Muscle of leg (tissue), 11 donors: ENCODE results near the gene FBXW4. TPM values are rescaled to one million over a fixed set of nuclear protein-coding genes. Genes with fewer than 3 reads are reported as not detected.

Source experiments
- DNase-seq: peaks from one replicate; pipeline ENCODE4 v3.0.0; 2013
- H3K27ac ChIP-seq: one replicate; pipeline ENCODE4 v1.5.1; 2013; ENCODE audit warnings: mild to moderate bottlenecking, low read length, control low read depth
- H3K27me3 ChIP-seq: one replicate; pipeline ENCODE4 v1.6.1; 2013; ENCODE audit warnings: low read length; ENCODE audit not compliant: control insufficient read depth, insufficient read depth
- H3K36me3 ChIP-seq: one replicate; pipeline ENCODE4 v1.6.1; 2013; ENCODE audit warnings: low read length; ENCODE audit not compliant: control insufficient read depth, insufficient read depth
- H3K4me1 ChIP-seq: one replicate; pipeline ENCODE4 v1.6.1; 2013; ENCODE audit warnings: low read length; ENCODE audit not compliant: control insufficient read depth, insufficient read depth
- H3K4me3 ChIP-seq: one replicate; pipeline ENCODE4 v1.5.1; 2013; ENCODE audit warnings: low read length, control low read depth
- H3K9me3 ChIP-seq: replicated peaks from 2 replicates; pipeline ENCODE4 v1.6.1; 2013; ENCODE audit warnings: low read depth, low read length; ENCODE audit not compliant: control insufficient read depth
- WGBS: methylation state at CpG from one replicate; pipeline ENCODE4 v1.1.5; 2013; ENCODE audit warnings: missing lambda C conversion rate; ENCODE audit not compliant: insufficient coverage; 5-methylcytosine and 5-hydroxymethylcytosine counted together
- polyA plus RNA-seq, 8 donors: library from polyadenylated mRNA; unstranded; fragments of 120-200 nt; gene quantifications; one replicate each; pipeline versions ENCODE4 v1.2.1 to v1.2.3, GENCODE V29; 2013; ENCODE audit warnings: inconsistent platforms in 1 of 8, low replicate concordance in 1 of 8; ENCODE audit not compliant: insufficient read length in 8 of 8, insufficient read depth in 1 of 8
- total RNA-seq: library from RNA; stranded (reverse); fragments of 120-200 nt; gene quantifications from one replicate; pipeline ENCODE4 v1.2.4, GENCODE V29; 2013

The FBXW4 gene
- total and polyA plus RNA-seq, 9 donors: 38.0 to 51.5 (median 44.1) TPM

DNA sequence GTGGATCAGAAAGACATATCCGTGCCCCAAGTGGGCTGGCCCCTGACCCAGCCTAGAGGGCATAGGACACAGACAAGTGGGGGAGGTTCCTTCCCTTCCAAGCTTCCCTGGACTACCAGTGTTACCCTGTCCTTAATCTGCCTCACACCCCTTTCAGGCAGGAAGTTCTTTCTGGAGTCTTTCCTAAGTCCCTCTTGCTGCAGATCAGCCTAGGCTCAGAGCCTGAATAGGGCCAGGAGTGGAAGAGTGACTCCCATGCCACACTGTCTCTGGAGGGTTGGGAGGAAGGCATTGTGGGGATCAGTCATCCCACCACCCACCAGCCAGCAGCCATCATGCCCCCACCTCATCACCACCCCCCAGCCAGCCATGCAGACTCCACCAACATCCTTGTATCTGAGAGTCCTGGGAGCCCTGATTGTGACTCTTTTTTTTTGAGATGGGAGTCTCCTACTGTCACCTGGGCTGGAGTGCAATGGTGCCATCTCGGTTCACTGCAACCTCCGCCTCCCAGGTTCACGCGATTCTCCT is 129.5 kb downstream of the FBXW4 start:
- 83% methylated on average over 4 of the region's 5 CpGs for WGBS
- Histone ChIP-seq H3K36me3 (no peaks in the 10 kb centered on the region), H3K27ac (no peak overlapping the region), H3K4me3 (no peak overlapping the region), H3K27me3 (peaks cover 61% of the 10 kb centered on the region), H3K4me1 (peaks cover 17% of the 10 kb centered on the region), H3K9me3 (no peaks in the 10 kb centered on the region)
- DNase-seq: no peak

DNA sequence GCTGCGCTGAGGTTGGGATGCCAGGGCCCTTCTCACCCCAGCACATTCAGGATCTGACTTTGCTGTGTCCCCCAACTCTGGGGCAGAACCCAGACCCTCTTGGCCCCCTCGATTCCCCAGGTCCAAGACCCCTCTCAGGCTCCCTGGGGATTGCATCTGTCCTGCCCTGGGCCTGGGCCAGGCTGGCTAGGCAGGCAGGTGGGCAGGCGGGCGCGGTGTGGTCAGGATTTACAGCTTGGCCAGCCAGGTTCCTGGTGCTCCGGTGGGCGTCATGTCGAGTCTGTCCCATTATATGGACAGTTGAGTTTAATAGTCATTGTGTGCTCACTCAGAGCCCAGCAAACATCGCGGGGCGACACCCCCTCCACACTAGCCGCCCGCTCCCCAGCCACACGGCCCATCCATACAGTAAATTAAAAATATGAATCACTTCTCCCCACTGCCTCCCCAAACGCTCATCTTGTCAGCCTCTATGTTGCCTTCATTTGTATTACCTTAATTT is 130.4 kb downstream of the FBXW4 start:
- no peaks in the 10 kb centered on the region for H3K9me3 ChIP-seq
- DNase-seq: no peak
- 90% methylated on average over 2 of the region's 15 CpGs for WGBS
- peaks cover 10% of the 10 kb centered on the region for H3K4me1 ChIP-seq
- no peaks in the 10 kb centered on the region for H3K36me3 ChIP-seq
- no peak overlapping the region for H3K4me3 ChIP-seq
- no peak overlapping the region for H3K27ac ChIP-seq
- peaks cover 62% of the 10 kb centered on the region for H3K27me3 ChIP-seq

DNA sequence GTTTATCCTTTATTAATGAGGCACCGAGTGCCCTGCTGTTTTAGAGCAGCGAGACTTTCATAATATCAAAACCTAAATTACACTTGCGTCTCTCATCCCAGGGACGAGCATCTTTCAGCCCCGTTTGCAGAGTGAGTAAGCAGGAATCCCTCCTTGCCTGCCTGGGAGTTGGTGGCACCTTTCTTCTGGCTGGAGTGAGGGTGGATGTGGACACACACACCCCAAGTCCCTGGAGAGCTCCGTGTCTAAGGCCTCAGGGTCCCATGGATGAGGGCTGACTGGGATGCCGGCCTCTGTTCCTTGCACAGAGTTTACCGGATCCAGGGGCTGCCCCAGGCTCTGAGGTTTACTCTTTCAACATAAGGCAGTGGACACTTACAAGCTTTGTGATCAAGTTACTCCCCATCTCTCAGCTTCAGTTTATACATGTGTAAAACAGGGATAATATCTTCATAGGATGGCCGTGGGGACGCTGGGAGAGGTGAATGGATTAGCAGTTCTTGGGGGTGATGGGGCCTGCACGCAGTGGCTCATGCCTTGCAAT is 131.4 kb downstream of the FBXW4 start:
- no peaks in the 10 kb centered on the region for H3K36me3 ChIP-seq
- peaks cover 7% of the 10 kb centered on the region for H3K4me1 ChIP-seq
- no peak overlapping the region for H3K27ac ChIP-seq
- no peak for DNase-seq
- H3K27me3 ChIP-seq: peaks cover 52% of the 10 kb centered on the region
- 37% methylated on average over 2 of the region's 11 CpGs for WGBS
- no peak overlapping the region for H3K4me3 ChIP-seq
- H3K9me3 ChIP-seq: no peaks in the 10 kb centered on the region

DNA sequence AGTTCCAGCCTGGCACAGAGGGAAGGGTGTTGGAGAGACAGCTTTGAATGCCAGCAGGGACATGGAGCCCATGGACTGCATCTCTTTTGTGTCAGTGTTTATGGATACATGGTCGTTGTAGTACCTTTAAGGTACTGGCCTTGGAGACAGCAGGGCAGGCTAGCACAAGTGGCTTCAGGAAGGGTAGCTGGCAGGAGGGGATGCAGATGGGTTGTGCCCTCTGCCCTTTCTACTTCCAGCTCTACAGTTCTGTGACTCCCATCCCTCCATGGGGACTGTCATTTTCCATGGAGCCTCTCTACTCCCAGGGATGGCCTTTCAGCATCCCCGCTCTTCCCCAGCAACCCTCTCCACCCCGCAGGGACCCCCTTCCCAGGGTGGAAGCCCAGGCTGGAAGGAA is 132.0 kb downstream of the FBXW4 start:
- no peak for DNase-seq
- Histone ChIP-seq H3K9me3 (no peaks in the 10 kb centered on the region), H3K27ac (no peak overlapping the region), H3K27me3 (peaks cover 46% of the 10 kb centered on the region), H3K4me3 (no peak overlapping the region), H3K36me3 (no peaks in the 10 kb centered on the region), H3K4me1 (peaks cover 7% of the 10 kb centered on the region)
- no CpG with 5 or more reads among the region's 3 CpGs for WGBS

DNA sequence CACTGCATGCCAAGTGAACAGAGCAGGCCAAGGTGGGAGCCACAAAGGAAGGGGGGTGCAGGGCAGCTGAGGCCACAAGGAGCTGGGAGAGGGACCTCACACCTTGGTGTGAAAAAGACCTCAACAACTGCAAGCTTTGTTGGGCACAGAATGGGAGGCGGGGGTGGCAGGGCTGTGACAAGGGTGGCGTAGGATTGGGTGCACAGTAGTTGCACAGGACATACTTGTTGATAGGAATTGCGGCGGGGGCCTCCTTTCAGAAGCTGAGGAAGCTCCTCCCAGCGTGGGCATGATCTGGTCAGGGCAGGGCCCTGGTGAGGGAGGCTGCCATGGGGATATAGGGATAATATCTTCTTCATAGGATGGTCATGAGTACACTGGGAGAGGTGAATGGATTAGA is 132.7 kb downstream of the FBXW4 start:
- no peak overlapping the region for H3K4me3 ChIP-seq
- H3K36me3 ChIP-seq: no peaks in the 10 kb centered on the region
- no peaks in the 10 kb centered on the region for H3K9me3 ChIP-seq
- no peak for DNase-seq
- H3K27me3 ChIP-seq: peaks cover 39% of the 10 kb centered on the region
- peaks cover 7% of the 10 kb centered on the region for H3K4me1 ChIP-seq
- 88% methylated on average over 5 of the region's 5 CpGs for WGBS
- no peak overlapping the region for H3K27ac ChIP-seq

DNA sequence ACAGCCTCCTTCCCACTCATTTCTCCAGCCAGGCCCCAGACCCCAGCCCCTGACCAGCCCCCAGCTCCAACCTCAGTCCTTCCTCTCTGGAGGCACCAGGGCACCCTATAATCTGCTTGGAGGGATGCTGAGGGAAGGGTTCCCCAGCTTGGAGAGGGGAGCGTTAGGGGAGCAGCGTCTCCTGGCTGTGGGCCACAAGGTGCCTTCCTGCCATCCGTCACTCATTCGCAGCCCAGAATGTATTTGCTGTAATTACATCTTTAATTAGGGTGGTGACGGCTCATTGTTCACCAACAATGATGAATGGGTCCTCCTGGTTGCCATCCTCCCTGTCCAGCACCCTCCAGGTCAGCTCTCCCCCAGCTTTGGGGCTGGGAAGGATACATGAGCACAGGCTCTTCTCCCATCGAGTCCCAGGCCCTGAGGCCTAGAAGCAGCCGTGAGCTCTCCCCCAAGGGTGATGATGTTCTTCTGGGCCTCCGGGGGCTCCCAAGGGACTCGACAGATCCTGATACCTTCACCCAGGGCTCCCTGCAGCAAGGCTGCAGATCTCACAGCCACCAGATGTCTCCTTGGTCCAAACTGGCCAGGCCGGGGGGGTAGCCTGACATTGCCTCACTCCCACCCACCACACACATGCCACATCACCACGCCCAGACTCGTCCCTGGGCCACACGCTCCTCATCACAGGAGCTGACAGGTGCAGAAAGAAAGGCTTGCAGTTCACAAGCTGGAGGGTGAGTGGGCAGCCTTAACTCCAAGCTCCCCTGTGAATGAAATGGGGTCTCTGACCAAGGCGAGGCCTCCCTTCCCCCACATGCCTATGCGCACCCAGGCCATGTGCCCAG is 133.7 kb downstream of the FBXW4 start:
- 75% methylated on average over 6 of the region's 15 CpGs for WGBS
- Histone ChIP-seq H3K27ac (no peak overlapping the region), H3K27me3 (peaks cover 30% of the 10 kb centered on the region), H3K9me3 (no peaks in the 10 kb centered on the region), H3K4me1 (peaks cover 1% of the 10 kb centered on the region), H3K4me3 (no peak overlapping the region), H3K36me3 (no peaks in the 10 kb centered on the region)
- no peak for DNase-seq

Other genes starting within 250 kb of the FBXW4 start
- 11.3 TPM for gene POLL, start 106.9 kb downstream of the FBXW4 start, total RNA-seq
- 10 to 100 TPM; 21.7 to 32.3 (median 22.9) TPM for gene POLL, start 106.9 kb downstream of the FBXW4 start, polyA plus RNA-seq
- gene DPCD, start 106.8 kb downstream of the FBXW4 start, total RNA-seq: 23.8 TPM
- gene DPCD, start 106.8 kb downstream of the FBXW4 start, polyA plus RNA-seq: 10 to 100 TPM; 15.4 to 20.4 (median 17.7) TPM
- gene FGF8, start 80.9 kb upstream of the FBXW4 start, total RNA-seq: 0.53 TPM
- gene FGF8, start 80.9 kb upstream of the FBXW4 start, polyA plus RNA-seq: 1 to 10 TPM in 3 of 8 donors, under 1 TPM in 4, not detected in 1; 0.18 to 1.9 (median 0.45) TPM
- 72.7 TPM for gene NPM3, start 88.3 kb upstream of the FBXW4 start, total RNA-seq
- 10 to 100 TPM; 54.1 to 80.9 (median 73.3) TPM for gene NPM3, start 88.3 kb upstream of the FBXW4 start, polyA plus RNA-seq
- 105 TPM for gene OGA, start 123.3 kb upstream of the FBXW4 start, total RNA-seq
- gene OGA, start 123.3 kb upstream of the FBXW4 start, polyA plus RNA-seq: 100 to 1,000 TPM in 1 of 8 donors, 10 to 100 TPM in 7; 73.2 to 127 (median 88.6) TPM
- gene KCNIP2, start 148.6 kb upstream of the FBXW4 start, total RNA-seq: 2.0 TPM
- gene KCNIP2, start 148.6 kb upstream of the FBXW4 start, polyA plus RNA-seq: 1 to 10 TPM; 2.1 to 6.3 (median 4.1) TPM